ENCODE results near the gene ETHE1. TPM values are rescaled to one million over a fixed set of nuclear protein-coding genes. Genes with fewer than 3 reads are reported as not detected.
"Not testable (repeated sequence)": the region's sequence is repeated elsewhere in the genome, so short reads cannot be mapped to it uniquely, and the experiment has no call there.

ETHE1 gene
- polyA plus RNA-seq, 3 donors, result 21.8 to 33.8 (median 28.7) TPM

DNA sequence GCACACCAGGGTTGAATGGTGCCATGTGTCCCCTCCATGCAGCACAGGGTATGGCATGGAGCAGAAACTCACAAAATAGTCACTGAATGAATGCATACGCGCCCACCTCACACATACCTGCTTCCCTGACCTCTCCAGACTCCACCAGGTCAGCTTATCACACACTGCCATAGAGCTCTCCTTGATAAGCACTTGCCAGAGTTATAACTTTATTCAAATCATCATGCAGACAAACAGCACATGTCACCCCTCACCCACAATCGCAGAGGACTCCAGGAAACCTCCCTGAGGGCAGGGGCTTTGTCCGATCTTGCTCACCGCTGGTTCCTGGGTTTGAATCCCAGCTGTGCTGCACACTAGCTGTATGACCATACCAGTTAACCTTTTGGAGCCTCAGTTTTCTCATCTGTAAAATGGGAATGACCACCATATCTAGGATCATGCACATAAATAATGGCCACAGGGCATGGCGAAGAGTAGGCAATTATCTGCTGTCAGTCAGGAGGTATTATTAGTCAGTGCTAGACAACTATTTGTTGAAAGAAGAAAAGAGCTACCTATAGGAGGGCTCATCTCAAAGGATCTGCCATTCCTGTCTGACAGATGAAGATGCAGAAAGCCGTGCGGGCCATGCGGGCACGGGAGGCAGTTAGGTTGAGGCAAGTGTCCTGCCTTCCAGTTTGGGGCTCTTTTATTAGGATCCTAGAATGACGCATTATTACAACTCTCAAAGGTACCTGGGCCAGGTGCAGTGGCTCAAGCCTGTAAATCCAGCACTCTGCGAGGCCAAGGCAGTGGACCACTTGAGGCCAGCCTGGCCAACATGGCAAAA lies 34.4 kb upstream of the ETHE1 start:
- DNase-seq (ENCODE audit: extremely low read depth in 1 of 11, low read depth in 9 of 11, low spot score in 4 of 11), result no peak

DNA sequence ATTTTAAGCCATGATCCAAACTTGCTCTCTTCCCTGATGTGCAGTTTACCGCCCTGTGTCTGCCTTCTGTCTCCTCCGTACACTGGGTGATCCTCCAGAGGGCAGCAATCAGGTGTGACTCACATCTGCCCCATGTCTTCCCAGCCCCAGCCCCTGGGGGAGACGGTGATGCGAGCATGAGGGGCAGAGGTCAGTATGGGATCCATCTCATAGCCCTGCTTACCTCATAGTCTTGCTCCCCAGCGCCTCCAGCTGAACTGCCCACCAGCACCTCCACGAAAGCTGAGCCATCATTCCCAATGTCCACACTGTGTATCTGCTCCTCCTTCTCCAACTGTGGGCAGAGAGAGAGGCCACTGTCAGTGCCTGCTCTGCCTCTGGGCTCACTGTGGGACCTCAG lies 33.7 kb upstream of the ETHE1 start:
- DNase-seq (ENCODE audit: extremely low read depth in 1 of 11, low read depth in 9 of 11, low spot score in 4 of 11), result no peak

DNA sequence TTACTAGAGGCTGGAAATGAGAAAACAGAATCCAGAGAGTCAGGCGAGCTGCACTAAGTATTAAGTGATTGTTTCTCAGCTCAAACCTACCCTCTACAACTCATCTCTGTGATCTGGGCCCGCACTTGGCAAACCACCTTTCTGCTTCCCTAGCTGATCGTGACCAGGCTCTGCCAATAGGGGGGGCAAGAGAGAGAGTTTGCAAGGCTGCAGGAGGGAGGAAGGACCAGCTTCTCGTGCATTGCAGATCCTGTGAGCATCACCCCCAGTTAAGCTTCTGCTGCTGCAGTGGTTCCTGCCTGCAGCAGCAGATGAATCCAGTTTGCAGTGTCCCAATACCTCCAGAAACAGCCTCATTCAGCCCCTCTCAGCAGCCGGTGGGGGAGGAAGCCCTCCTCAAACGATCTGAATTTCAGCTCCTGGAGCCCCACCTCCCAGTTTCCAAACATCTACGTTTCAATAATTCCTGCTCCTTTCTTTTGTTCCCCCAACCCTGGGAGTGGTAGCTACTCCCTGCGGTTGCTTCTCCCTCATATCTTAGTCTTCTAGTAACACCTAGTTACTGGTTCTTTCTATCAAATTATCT lies 28.3 kb upstream of the ETHE1 start:
- DNase-seq (ENCODE audit: extremely low read depth in 1 of 11, low read depth in 9 of 11, low spot score in 4 of 11), result peak in 7 of 11 donors; percentile 21 to 65 (median 48)

DNA sequence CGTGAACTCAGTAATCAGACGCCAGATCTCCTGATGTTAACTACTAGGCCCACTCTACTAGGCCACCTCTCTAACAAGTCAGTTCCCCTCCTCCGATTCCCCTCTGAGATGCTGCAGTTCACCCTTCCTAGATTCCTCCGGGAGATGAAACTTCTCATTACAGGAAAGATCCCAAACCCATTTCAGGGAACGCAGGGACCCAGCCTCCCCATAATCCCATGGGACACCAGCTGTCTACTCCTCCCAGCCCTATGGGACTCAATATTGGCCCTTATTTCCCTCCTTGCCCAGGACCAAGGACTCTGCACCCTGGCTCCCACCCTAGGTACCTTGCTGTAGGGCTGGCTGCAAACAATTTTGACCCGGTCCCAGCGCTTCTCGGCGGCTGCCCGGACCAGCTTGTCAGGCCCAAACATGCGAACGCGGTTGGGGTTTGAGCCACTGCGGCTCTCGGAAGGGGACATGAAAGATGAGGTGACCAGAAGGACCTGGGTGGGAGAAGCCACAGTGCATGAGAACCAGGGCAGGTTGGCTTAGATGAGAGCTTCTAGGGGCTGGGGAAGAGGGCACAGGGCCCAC lies 27.4 kb upstream of the ETHE1 start:
- no peak for DNase-seq (ENCODE audit: extremely low read depth in 1 of 11, low read depth in 9 of 11, low spot score in 4 of 11)

DNA sequence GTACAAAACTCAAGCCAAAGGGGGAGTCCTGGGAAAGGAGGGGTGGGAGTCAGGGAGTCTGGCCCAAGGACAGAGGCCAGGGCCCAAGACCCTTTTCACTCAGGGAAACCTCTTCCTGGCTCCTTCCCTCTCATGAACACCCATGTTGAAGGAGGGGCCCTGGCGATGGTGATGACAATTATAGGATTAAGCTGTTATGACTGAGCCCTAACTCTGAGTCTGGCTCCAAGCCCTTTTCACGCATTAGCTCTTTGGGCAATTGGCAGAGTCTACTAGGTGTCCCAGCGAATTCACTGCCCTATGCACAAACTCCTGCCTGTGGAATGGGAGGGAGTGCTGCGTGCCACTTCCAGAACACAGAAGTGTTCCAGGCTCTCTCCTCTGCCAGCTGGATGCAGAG lies 26.7 kb upstream of the ETHE1 start:
- DNase-seq (ENCODE audit: extremely low read depth in 1 of 11, low read depth in 9 of 11, low spot score in 4 of 11), result no peak

DNA sequence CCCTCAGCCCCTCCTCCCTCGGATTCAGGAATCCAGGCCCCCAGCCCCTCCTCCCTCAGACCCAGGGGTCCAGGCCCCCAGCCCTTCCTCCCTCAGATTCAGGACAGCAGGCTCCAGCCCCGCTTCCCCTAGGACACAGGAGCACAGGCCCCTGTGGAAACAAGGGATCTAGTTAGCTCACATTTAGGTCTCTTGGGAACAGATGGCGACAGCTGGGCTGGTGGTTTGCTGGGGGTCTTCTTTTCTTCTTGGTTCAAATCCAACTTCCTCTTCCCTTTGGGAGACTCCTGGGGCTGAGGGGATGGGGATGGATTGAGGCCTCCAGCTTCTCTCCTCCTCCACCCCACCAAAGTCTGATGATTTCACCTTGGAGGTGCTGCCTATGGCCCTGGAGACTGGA lies 25.6 kb upstream of the ETHE1 start:
- no peak for DNase-seq (ENCODE audit: extremely low read depth in 1 of 11, low read depth in 9 of 11, low spot score in 4 of 11)

DNA sequence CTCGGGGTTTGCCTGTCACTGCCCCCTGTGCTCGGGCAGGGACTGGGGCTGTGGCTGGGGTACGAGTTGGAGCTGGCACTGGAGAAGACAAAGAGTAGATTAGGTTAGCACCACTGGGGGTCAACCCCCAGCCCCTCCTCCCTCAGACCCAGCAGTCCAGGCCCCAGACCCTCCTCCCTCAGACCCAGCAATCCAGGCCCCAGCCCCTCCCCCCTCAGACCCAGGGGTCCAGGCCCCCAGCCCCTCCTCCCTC lies 25.1 kb upstream of the ETHE1 start:
- no peak for DNase-seq (ENCODE audit: extremely low read depth in 1 of 11, low read depth in 9 of 11, low spot score in 4 of 11)

DNA sequence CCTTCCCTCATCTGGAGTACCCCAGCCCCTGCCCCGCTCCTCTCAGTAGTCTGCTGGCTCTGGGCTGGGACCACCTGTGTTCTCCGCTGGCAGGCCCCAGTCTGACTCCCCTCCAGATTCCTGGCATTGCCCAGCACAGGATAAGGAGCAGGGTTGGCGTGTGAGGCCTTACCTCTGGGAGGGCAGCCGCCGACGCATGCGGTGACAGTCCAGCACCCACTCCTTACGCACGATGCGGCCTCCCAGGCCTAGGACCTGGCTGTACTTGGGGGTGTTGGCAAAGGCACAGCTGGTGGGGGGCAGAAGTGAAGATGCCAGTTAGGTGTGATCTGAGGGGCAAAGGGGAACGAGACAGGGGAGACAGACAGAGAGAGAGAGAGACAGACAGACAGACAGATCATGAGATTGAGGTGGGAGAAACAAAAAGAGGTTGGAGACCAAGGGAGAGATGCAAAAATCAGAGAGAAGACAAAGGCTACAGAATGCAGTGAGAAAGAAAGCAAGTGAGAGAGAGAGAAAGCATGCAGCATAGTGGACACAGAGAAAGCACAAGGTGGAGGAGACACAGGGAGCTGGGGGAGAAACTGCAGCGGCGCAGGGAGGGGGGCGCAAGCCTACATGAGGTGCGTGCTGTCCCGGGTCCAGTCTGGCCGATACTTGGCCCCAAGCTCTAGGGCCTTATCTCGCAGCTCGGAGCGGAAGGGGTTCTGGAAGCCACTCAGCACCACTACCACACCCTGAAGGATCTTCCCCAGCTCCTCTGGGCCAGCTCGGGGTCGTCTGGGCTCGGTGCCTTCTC lies 24.6 kb upstream of the ETHE1 start:
- DNase-seq (ENCODE audit: extremely low read depth in 1 of 11, low read depth in 9 of 11, low spot score in 4 of 11), result no peak

DNA sequence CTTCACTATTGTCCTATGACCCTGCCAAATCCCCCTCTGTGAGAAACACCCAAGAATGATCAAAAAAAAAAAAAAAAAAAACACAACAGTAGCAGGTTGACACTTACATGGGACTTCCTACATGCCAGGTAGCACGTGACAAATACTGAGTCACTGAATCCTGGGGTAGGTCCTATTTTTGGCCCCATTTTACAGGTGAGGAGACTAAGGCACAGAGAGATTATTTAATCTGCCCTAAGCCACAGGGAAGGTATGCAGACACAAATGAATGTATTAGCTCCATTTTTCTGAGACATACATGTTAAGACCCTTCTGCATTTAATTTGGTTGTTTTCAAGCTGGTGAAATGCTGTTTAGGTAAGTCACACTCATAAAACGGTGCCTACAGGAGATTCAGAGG lies 21.7 kb upstream of the ETHE1 start:
- no peak for DNase-seq (ENCODE audit: extremely low read depth in 1 of 11, low read depth in 9 of 11, low spot score in 4 of 11)

DNA sequence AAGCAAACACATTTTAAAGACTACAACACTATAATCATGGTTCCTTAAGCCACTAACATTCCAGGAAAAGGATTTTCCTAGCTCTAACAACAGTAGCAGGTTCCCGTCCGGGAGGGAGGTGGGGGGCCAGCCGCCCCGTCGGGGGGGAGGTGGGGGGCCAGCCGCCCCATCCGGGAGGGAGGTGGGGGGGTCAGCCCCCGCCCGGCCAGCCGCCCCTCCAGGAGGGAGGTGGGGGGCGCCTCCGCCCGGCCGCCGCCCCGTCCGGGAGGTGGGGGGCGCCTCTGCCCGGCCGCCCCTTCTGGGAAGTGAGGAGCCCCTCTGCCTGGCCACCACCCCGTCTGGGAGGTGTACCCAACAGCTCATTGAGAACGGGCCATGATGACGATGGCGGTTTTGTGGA lies 20.9 kb upstream of the ETHE1 start:
- not testable (repeated sequence) for DNase-seq (ENCODE audit: extremely low read depth in 1 of 11, low read depth in 9 of 11, low spot score in 4 of 11)

DNA sequence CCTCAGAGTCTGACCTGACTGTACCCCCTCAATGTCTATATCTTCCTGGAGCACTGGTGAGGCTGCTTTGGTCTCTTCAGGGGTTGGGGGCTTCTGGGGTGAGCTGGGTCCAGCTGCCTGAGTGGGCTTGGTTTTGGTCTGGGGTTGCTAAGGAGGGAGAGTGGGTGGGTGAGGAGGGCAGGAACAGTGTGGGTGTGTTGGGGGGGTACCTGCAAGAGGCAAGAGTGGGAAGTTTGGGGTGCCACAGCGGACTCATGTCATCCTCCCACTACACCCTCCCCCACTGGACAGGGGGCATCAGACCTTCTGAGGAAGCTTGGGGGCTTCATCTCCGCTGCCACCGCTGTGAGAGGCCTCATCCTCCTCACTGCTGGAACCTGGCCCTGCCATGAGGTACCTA lies 19.6 kb upstream of the ETHE1 start:
- no peak for DNase-seq (ENCODE audit: extremely low read depth in 1 of 11, low read depth in 9 of 11, low spot score in 4 of 11)

DNA sequence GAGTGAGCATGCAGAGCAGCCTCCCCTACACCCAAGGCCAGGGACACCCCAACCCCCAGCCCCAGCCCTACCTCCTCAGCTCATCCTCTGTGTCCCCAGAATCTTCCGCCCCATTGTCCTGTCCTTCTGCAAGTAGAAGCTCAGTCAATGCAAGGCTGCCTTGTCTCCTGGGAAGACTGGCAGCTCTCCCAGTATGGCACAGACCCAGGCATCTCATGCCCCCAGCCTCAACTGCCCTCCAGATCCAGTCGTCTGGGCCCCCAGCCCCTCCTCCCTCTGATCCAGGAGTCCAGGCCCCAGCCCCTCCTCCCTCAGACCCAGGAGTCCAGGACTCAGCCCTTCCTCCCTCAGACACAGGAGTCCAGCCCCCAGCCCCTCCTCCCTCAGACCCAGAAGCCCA lies 19.0 kb upstream of the ETHE1 start:
- no peak for DNase-seq (ENCODE audit: extremely low read depth in 1 of 11, low read depth in 9 of 11, low spot score in 4 of 11)

DNA sequence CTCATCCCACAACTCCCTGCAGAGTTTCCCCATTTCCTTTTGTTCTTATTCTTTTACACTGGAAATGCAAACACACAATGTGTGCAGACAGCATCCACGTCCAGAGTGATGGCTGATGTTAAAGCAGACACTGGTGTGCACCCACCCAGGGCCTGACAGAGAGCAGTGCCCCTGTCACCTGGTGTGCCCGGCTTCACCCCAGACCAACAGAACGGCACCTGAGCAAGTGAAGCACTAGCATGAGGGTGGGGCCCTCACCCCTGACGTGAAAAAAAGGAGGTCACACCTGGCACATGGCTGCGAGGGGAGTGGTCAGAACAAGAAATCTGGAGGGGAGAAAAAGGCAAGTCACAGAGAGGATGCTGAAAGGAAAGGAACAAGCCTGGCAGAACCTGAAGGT lies 18.3 kb upstream of the ETHE1 start:
- no peak for DNase-seq (ENCODE audit: extremely low read depth in 1 of 11, low read depth in 9 of 11, low spot score in 4 of 11)

DNA sequence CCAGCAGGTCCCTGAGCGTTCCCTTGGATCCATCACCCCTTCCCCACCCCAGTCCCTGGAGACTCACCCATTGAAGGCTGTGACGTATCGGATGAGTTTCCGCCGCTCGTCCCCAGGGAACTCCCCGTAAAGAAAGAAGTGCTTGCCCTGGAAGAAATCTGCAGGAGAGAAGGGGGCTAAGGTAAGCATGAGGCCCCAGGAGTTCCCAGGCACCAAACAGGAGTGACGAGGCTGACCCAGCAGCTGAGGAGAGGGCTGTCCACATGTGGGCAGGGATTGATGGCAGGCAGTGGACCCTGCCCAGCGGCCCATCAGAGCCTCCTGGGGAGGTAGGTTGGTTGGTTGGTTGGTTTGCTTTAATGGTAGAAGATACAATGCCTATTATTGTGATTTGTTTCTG lies 17.1 kb upstream of the ETHE1 start:
- no peak for DNase-seq (ENCODE audit: extremely low read depth in 1 of 11, low read depth in 9 of 11, low spot score in 4 of 11)

DNA sequence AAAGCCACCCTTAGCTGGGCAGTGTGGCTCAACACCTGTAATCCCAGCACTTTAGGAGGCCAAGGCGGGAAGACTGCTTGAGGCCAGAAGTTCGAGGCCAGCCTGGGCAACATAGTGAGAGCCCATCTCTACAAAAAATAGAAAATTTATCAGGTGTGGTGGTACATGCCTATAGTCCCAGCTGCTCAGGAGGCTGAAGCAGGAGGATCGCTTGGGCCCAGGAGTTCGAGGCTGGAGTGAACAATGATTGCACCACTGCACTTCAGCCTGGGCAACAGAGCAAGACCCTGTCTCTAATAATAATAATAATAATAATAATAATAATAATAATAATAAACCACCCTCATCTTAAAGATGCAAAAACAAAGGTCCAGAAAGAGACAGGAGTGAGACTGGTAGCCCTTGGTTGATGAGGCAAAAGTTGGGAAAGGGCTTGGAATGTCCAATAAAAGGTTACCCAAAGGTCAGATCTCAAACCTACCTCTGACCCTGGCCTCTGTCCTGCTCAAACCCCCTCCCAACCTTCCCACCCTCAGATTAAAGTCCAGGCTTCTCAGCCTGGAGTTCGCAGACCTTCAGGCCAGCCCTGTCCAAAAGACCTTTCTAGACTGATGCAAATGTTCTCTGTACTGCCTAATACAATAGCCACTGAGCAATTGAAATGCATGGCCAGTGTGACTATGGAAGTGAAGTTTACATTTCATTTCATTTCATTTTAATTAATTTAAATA lies 15.1 kb upstream of the ETHE1 start:
- no peak for DNase-seq (ENCODE audit: extremely low read depth in 1 of 11, low read depth in 9 of 11, low spot score in 4 of 11)

DNA sequence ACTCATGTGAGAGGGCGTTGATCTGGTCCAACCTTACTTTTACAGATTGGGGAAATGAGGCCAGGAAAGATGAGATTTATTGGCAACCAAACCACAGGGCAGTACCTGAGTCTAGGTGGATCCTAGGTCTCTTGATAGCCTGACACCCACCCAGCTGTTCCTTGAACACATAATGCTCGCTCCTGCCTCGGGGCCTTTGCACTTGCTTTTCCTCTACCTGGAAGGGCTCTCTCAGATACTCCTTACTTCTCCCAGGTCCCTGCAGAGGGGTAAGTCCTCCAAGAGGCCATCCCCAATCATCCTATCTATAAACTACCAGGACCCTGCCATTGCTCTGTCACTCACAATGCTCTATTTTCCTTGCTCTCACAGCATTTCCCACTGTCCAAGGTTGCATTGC lies 13.4 kb upstream of the ETHE1 start:
- DNase-seq (ENCODE audit: extremely low read depth in 1 of 11, low read depth in 9 of 11, low spot score in 4 of 11), result no peak

DNA sequence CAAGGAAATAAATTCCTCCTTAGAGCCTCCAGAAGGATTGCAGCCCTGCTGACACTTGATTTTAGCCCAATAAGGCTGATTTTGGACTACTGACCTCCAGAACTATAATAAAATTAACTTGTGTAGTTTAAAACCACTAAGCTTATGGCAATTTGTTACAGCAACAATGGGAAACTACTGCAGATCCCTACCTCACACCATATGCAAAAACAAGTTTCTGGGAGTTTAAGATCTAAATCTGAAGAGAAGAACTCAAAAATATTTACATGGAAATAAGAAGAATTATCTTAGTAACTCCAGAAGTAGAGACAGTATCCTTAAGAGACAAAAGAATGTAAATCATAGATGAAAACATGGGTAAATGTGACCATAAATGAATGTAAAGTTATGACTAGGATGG lies 11.9 kb upstream of the ETHE1 start:
- no peak for DNase-seq (ENCODE audit: extremely low read depth in 1 of 11, low read depth in 9 of 11, low spot score in 4 of 11)

DNA sequence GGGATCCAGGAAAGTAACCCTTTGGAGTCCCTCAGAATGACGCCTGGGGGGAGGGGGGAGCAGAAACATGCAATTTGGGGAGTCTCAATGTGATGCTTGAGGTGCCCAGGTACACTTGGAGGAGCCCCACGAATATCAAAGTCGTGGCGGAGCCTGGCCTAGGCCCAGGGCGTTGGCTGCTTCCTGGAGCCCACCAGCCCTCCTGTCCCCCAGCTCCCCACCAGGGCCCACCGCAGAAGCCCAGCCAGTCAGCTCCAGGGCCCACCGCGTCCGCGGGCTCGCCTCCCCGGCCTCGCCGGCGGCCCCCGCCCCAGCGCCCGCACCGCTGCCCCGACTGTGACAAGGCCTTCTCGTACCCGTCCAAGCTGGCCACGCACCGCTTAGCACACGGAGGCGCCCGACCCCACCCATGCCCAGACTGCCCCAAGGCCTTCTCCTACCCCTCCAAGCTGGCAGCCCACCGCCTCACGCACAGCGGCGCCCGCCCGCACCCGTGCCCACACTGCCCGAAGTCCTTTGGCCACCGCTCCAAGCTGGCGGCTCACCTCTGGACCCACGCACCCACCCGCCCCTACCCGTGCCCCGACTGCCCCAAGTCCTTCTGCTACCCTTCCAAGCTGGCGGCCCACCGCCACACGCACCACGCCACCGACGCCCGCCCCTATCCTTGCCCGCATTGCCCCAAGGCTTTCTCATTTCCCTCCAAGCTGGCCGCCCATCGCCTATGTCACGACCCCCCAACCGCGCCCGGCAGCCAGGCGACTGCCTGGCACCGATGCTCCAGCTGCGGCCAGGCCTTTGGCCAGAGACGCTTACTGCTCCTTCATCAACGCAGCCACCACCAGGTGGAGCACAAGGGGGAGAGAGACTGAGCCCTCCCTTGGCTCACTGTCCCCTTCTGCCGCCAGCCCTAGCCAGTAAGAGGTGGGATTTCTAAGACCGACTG lies 8.1 kb upstream of the ETHE1 start:
- peak in 3 of 11 donors; percentile 53 to 75 (median 62) for DNase-seq (ENCODE audit: extremely low read depth in 1 of 11, low read depth in 9 of 11, low spot score in 4 of 11)
